Neural crest cell (in vitro differentiated cells): ENCODE data around the gene PALMD. TPM values are rescaled to one million over a fixed set of nuclear protein-coding genes. Genes with fewer than 3 reads are reported as not detected.

ENCODE experiments used
- DNase-seq: peaks from one replicate; pipeline ENCODE4 v3.0.0; 2021; ENCODE audit warnings: low read depth, mixed read lengths, low spot score
- H3K27ac Mint-ChIP-seq: one replicate; pipeline ENCODE4 v1.8.0; 2021; ENCODE audit warnings: mild to moderate bottlenecking, mixed read lengths; ENCODE audit not compliant: unreplicated experiment
- H3K27me3 Mint-ChIP-seq: 2 replicates; pipeline ENCODE4 v1.8.0; 2021; ENCODE audit warnings: low read depth, mild to moderate bottlenecking, mixed read lengths
- H3K36me3 Mint-ChIP-seq: 2 replicates; pipeline ENCODE4 v1.8.0; 2021; ENCODE audit warnings: low read depth, mild to moderate bottlenecking, mixed read lengths
- H3K4me1 Mint-ChIP-seq: 2 replicates; pipeline ENCODE4 v1.8.0; 2021; ENCODE audit warnings: mixed read lengths
- H3K4me3 Mint-ChIP-seq: one replicate; pipeline ENCODE4 v1.8.0; 2021; ENCODE audit warnings: mild to moderate bottlenecking, mixed read lengths
- H3K9me3 Mint-ChIP-seq: 2 replicates; pipeline ENCODE4 v1.8.0; 2021; ENCODE audit warnings: mixed read lengths
- total RNA-seq: library from RNA; stranded (reverse); gene quantifications from 2 replicates; pipeline ENCODE4 v1.2.1, GENCODE V29; 2021
- TF ChIP-seq, protein P1 (sequence below): fragments of 200-600 bp; sonication (generic); conservative IDR thresholded peaks from 2 replicates; pipeline ENCODE4 v1.5.0; 2021; ENCODE audit warnings: antibody characterized with exemption, mild to moderate bottlenecking

PALMD gene
- total RNA-seq, 1 donor from 2014 or later, result 0.21 TPM

DNA sequence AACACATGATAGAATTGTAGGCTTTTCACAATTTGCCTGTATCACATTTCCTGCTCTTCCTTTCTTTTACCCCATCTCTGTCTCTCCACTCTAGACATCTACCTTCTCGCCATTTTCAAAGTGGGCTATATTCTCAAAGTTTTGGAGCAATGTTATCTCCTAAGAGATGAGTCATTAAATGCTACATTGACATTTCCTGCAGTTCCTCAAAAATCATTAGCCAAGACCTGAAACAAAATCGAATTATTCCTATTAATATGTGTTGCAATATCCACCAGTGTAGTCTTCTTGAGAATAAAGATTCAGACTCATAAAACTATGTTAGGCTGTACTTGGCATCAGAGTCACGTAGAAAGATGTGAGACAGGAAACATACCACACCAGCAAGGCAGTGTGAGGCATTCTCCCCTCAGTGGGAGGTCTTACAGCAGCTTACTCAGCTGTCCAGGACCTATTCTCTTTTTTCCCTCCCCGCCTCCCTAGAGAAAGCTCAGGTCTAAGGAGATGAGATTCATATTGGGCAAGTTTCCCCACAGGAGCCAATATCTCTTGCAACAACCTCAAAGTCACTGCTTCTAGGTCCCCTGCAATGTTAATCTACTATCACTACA lies 81.8 kb downstream of the PALMD start:
- Mint-ChIP-seq H3K4me3 (no peak overlapping the region), H3K27me3 (no peaks in the 10 kb centered on the region), H3K36me3 (no peaks in the 10 kb centered on the region), H3K27ac (no peak overlapping the region), H3K4me1 (peaks cover 13% of the 10 kb centered on the region), H3K9me3 (no peaks in the 10 kb centered on the region)
- TF ChIP-seq, protein P1, sequence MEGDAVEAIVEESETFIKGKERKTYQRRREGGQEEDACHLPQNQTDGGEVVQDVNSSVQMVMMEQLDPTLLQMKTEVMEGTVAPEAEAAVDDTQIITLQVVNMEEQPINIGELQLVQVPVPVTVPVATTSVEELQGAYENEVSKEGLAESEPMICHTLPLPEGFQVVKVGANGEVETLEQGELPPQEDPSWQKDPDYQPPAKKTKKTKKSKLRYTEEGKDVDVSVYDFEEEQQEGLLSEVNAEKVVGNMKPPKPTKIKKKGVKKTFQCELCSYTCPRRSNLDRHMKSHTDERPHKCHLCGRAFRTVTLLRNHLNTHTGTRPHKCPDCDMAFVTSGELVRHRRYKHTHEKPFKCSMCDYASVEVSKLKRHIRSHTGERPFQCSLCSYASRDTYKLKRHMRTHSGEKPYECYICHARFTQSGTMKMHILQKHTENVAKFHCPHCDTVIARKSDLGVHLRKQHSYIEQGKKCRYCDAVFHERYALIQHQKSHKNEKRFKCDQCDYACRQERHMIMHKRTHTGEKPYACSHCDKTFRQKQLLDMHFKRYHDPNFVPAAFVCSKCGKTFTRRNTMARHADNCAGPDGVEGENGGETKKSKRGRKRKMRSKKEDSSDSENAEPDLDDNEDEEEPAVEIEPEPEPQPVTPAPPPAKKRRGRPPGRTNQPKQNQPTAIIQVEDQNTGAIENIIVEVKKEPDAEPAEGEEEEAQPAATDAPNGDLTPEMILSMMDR, result no peak
- no peak for DNase-seq

GRCh38 chr1:99728494-99729235 lies 82.8 kb downstream of the PALMD start:
- H3K27me3 Mint-ChIP-seq, result no peaks in the 10 kb centered on the region
- TF ChIP-seq, protein P1, result peak; percentile 65
- H3K9me3 Mint-ChIP-seq, result no peaks in the 10 kb centered on the region
- peaks cover 21% of the 10 kb centered on the region for H3K4me1 Mint-ChIP-seq
- no peak for DNase-seq
- peaks cover 2% of the 10 kb centered on the region for H3K36me3 Mint-ChIP-seq
- H3K27ac Mint-ChIP-seq, result no peak overlapping the region
- H3K4me3 Mint-ChIP-seq, result no peak overlapping the region

DNA sequence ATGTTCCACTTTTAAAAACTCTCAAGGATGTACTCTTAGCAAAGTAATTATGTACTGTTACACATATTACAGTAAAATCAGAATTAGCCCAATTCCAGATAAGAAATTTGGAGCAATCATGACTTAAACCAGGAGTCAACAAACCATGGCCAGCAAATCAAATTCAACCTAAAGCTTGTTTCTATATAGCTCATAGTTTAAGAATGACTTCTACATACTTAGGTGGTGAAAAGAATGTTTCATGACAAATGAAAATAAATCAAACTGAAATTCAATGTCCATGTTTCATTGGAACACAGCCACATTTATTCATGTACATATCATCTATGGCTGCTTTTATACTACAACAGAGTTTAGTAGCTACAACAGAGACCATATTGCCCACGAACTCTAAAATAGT lies 85.5 kb downstream of the PALMD start:
- Mint-ChIP-seq H3K27ac (no peak overlapping the region), H3K27me3 (no peaks in the 10 kb centered on the region)

GRCh38 chr1:99735852-99736251 lies 89.9 kb downstream of the PALMD start:
- H3K36me3 Mint-ChIP-seq, result peaks cover 7% of the 10 kb centered on the region
- no peak overlapping the region for H3K4me3 Mint-ChIP-seq
- peaks cover 14% of the 10 kb centered on the region for H3K4me1 Mint-ChIP-seq
- H3K27ac Mint-ChIP-seq, result no peak overlapping the region
- no peak for DNase-seq
- no peaks in the 10 kb centered on the region for H3K27me3 Mint-ChIP-seq
- H3K9me3 Mint-ChIP-seq, result no peaks in the 10 kb centered on the region
- TF ChIP-seq, protein P1, result no peak

More for the DNA sequence above, 85.5 kb downstream of the PALMD start:
- Mint-ChIP-seq H3K9me3 (no peaks in the 10 kb centered on the region), H3K4me3 (no peak overlapping the region), H3K36me3 (peaks cover 5% of the 10 kb centered on the region), H3K4me1 (peaks cover 21% of the 10 kb centered on the region)
- TF ChIP-seq, protein P1, result no peak
- no peak for DNase-seq

DNA sequence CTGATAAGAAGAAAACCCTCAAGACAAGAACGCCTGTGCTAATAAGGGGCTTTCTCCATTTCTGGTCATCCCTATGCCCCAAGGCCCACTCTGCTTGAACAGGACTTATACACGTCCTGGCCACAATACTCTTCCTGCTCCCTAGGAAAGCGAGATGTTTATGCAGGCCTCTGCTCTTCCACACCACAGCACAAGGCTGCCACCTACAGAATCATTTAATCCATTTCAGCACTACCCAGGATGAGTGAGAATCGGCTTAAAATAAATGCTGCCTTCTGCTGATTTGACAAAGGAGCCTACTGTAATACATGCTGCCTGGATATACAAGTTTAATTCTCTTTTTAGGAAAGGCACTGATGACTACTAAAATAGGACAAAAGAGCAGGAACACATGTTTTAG lies 91.1 kb downstream of the PALMD start:
- no peak overlapping the region for H3K4me3 Mint-ChIP-seq
- H3K27me3 Mint-ChIP-seq, result no peaks in the 10 kb centered on the region
- peaks cover 14% of the 10 kb centered on the region for H3K4me1 Mint-ChIP-seq
- no peaks in the 10 kb centered on the region for H3K9me3 Mint-ChIP-seq
- H3K27ac Mint-ChIP-seq, result no peak overlapping the region
- TF ChIP-seq, protein P1, result peak; percentile 55
- DNase-seq, result no peak
- H3K36me3 Mint-ChIP-seq, result peaks cover 12% of the 10 kb centered on the region
